ENCODE measurements around the gene MAGED2. TPM values are rescaled to one million over a fixed set of nuclear protein-coding genes. Genes with fewer than 3 reads are reported as not detected.

Gene MAGED2
- polyA plus RNA-seq, 1 of the 3 experiments (the other 2 are of a cell fraction), result 202 TPM

GRCh38 chrX:54794028-54794427 is 13.5 kb upstream of the MAGED2 start:
- no peaks in the 10 kb centered on the region for H3K4me1 ChIP-seq (ENCODE audit: control insufficient read depth in 1 of 2, insufficient read depth in 2 of 2, low read depth in 1 of 2, low read length in 1 of 2)
- TF ChIP-seq REST (IDR thresholded peaks at IDR 0.05; ENCODE audit: low read depth, low read length) (no peak), FOXJ3 (CRISPR knock-in tag; IDR thresholded peaks at IDR 0.05) (no peak), TAF1 (IDR thresholded peaks at IDR 0.05; ENCODE audit: borderline replicate concordance, low read depth, low read length) (no peak), RFX5 (IDR thresholded peaks at IDR 0.05; ENCODE audit: low read length) (no peak), USF1 (IDR thresholded peaks at IDR 0.05; ENCODE audit: borderline replicate concordance, low read depth) (no peak), NFIC (IDR thresholded peaks at IDR 0.05; ENCODE audit: borderline replicate concordance) (no peak), MEF2A (IDR thresholded peaks at IDR 0.05; ENCODE audit: borderline replicate concordance, low read depth) (no peak)
- no peaks in the 10 kb centered on the region for H3K79me2 ChIP-seq (ENCODE audit: insufficient read depth)
- no peaks in the 10 kb centered on the region for H4K20me1 ChIP-seq (ENCODE audit: insufficient read depth)
- H2AFZ ChIP-seq (ENCODE audit: low read depth), result no peak overlapping the region
- H3F3A ChIP-seq (replicated peaks; ENCODE audit: insufficient read depth), result no peaks in the 10 kb centered on the region
- no peak for DNase-seq
- no peaks in the 10 kb centered on the region for H3K9me2 ChIP-seq
- ChIA-PET CTCF (no interaction called here), POLR2A (interaction anchor here (0.7 kb wide), 1 partner anchor 13 kb away, joined by 3 read pairs; the partner anchor contains the start of gene MAGED2)
- no peak overlapping the region for H3K4me2 ChIP-seq
- no peak overlapping the region for H3K9ac ChIP-seq
- no peaks in the 10 kb centered on the region for H3K9me3 ChIP-seq
- H3K36me3 ChIP-seq (replicated peaks in 1 of 2; ENCODE audit: control insufficient read depth in 1 of 2, insufficient read depth in 2 of 2, low read length in 1 of 2), result no peaks in the 10 kb centered on the region
- WGBS (ENCODE audit: low lambda C conversion rate), result 14% methylated on average over 1 of the region's 1 CpG
- no peak overlapping the region for H3K27ac ChIP-seq (ENCODE audit: low read depth in 2 of 2, low read length in 1 of 2)
- peaks cover 9% of the 10 kb centered on the region for H3K27me3 ChIP-seq (ENCODE audit: insufficient read depth)
- no peak overlapping the region for H3K4me3 ChIP-seq (ENCODE audit: low read depth in 2 of 2, low read length in 1 of 2)

GRCh38 chrX:54794795-54795194 is 12.8 kb upstream of the MAGED2 start:
- POLR2A ChIA-PET, result no interaction called here

More at GRCh38 chrX:54794795-54795194, 12.8 kb upstream of the MAGED2 start:
- CTCF ChIA-PET, result no interaction called here
- 10% methylated on average over 4 of the region's 4 CpGs for WGBS (ENCODE audit: low lambda C conversion rate)
- no peak for DNase-seq
- H3K4me3 ChIP-seq (ENCODE audit: low read depth in 2 of 2, low read length in 1 of 2), result no peak overlapping the region
- TF ChIP-seq SIN3A (IDR thresholded peaks at IDR 0.05; ENCODE audit: borderline replicate concordance, low read depth, low read length) (no peak), NRF1 (IDR thresholded peaks at IDR 0.05; ENCODE audit: low read depth, low read length) (no peak), EZH2phosphoT487 (IDR thresholded peaks at IDR 0.05; ENCODE audit: borderline replicate concordance, low read depth) (no peak), JUND (IDR thresholded peaks at IDR 0.05) (no peak), FOXM1 (IDR thresholded peaks at IDR 0.05; ENCODE audit: low read depth) (no peak), RCOR1 (IDR thresholded peaks at IDR 0.05; ENCODE audit: low read length) (no peak), FOXJ3 (CRISPR knock-in tag; IDR thresholded peaks at IDR 0.05) (no peak), USF1 (IDR thresholded peaks at IDR 0.05; ENCODE audit: borderline replicate concordance, low read depth) (no peak), USF2 (IDR thresholded peaks at IDR 0.05; ENCODE audit: borderline replicate concordance, low read depth, low read length) (no peak), MEF2A (IDR thresholded peaks at IDR 0.05; ENCODE audit: borderline replicate concordance, low read depth) (no peak), GABPA (IDR thresholded peaks at IDR 0.05; ENCODE audit: low read depth) (no peak), NFIC (IDR thresholded peaks at IDR 0.05; ENCODE audit: borderline replicate concordance) (no peak), MAX (IDR thresholded peaks at IDR 0.05; ENCODE audit: low read depth) (no peak), RAD21 (IDR thresholded peaks at IDR 0.05; ENCODE audit: low read length) (no peak), ELF1 (IDR thresholded peaks at IDR 0.05) (no peak), CHD2 (IDR thresholded peaks at IDR 0.05; ENCODE audit: low read length, partially characterized antibody) (no peak)
- no peak overlapping the region for H2AFZ ChIP-seq (ENCODE audit: low read depth)
- no peaks in the 10 kb centered on the region for H3K4me1 ChIP-seq (ENCODE audit: control insufficient read depth in 1 of 2, insufficient read depth in 2 of 2, low read depth in 1 of 2, low read length in 1 of 2)
- no peaks in the 10 kb centered on the region for H3K36me3 ChIP-seq (replicated peaks in 1 of 2; ENCODE audit: control insufficient read depth in 1 of 2, insufficient read depth in 2 of 2, low read length in 1 of 2)
- H3K9ac ChIP-seq, result no peak overlapping the region
- H3K4me2 ChIP-seq, result no peak overlapping the region
- no peaks in the 10 kb centered on the region for H4K20me1 ChIP-seq (ENCODE audit: insufficient read depth)
- no peaks in the 10 kb centered on the region for H3K9me3 ChIP-seq
- H3K79me2 ChIP-seq (ENCODE audit: insufficient read depth), result no peaks in the 10 kb centered on the region
- H3K27ac ChIP-seq (ENCODE audit: low read depth in 2 of 2, low read length in 1 of 2), result no peak overlapping the region
- no peaks in the 10 kb centered on the region for H3K9me2 ChIP-seq
- H3F3A ChIP-seq (replicated peaks; ENCODE audit: insufficient read depth), result no peaks in the 10 kb centered on the region
- peaks cover 9% of the 10 kb centered on the region for H3K27me3 ChIP-seq (ENCODE audit: insufficient read depth)

All from SK-N-SH (cell line).